Measurements from ENCODE around the gene PSMC3.
A peak's percentile ranks its signal among the peaks of the same experiment; 100 is the strongest.
"Not testable (repeated sequence)": the region's sequence is repeated elsewhere in the genome, so short reads cannot be mapped to it uniquely, and the experiment has no call there.

Gene PSMC3

DNA sequence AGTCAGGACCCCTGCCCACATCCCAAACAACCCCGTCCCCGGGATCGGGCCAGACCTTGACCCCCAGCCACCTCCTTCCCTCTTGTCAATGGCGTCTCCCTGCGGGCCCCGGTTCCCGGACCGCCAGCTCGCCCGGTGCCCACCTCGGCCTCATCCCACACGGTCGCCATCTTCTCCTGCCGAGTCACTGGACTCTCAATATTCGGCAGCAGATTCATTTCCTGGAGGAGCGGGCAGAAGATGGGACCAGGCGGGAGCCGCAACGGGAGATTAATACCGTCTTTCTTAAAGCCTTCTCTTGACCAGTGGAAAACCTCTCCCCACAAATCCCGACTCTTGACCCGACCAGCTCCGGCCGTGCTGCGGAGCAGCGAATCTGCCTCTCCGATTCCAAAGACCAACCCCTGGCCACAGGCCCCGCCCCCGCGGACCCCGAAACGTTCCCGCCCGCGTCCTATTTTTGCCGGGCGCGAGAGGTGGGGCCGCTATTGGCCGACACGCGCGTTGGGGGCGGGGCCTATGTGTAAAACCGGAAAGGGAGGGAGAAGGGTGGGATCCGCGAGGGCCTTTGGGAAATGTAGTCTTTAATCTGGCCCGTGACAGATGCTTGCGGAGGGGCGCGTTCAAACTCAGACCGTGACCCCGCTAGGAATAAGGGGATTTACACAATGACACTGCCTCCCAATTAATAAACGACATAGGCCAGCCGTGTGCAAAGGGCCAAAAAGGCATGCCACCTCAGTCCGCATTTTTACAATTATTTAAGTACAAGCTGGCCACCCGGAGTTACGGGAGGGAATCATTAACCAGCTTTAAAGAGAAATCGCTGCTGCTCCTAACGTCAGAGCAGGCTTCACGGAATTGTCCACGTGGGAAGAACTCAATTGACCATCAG lies at the start of gene PSMC3:
Gene PSMC3, minus strand, starts transcription at position 378 of the 895 bp plus-strand sequence. Its CDS starts 160 bp downstream, at position 218.
- FAIRE-seq = peak; percentile 97

DNA sequence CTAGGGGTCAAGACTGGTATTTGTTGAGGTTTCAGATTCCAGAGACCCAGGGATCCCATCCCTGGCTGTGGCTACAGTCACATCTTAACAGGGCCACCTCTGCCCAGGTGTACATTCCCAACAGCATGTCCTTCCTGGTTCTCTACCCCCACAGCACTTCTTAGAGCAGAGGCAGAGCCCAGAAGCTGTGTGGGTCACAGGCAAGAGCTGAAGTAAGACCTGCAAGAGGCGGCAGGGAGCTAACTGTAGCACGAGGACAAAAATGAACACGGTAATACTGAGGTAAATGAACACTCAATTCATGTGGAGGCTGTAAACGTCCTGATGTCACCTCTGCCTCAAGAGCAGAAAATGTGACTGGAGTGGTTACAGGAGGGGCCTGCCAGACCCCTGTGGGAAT lies 44.4 kb upstream of the PSMC3 start:
- no peak for FAIRE-seq

- no peak for FAIRE-seq
These were observed 43.3 kb upstream of the PSMC3 start for GRCh38 chr11:47469361-47470179.

DNA sequence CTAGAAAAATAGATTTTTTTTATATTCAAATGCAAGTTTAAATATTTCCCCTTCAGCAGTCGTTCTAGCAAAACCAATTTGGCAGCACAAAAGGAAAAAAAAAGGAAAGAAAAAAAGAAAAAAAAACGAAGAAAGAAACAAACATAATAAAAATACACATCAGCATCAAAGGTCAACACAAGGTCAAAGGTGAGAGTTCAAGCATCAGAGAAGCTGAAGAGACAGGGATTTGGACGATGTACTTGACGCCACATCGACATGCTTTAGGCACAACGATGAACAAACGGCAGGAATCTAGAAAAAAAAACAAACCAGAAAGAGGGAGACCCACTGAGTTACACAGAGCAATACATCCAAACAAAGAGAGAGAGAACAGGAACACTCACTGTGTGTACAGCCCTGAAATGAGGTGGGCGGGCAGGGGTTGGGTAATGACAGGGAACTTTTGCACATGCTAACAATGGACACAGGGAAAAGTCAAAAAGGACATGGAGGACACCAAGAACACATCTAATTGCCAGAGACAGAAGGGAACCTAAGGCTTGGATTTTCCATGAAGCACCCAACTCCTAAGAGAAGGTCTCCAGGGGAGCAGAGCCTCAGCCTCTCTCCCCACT lies 42.5 kb upstream of the PSMC3 start:
- FAIRE-seq = no peak

DNA sequence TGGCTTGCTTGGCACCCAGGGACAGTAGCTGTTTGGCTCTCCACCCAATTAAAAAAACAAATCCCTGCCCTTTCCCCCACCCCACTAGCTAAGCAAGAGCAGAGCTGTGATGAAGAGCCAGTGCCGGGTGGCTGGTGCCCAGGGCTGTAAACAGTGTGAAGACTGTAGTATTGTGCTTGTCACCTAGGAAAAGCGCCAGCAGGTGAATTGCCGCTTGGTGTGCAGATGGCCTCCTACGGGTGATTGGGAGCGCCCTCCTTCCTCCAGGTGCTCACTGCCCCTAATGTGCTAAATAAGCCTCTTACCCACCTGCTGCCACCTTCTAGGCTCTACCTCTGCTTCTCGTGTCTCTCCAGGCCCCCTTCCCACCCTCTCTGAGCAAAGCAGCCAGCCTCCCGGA lies 41.1 kb upstream of the PSMC3 start:
- no peak for FAIRE-seq

DNA sequence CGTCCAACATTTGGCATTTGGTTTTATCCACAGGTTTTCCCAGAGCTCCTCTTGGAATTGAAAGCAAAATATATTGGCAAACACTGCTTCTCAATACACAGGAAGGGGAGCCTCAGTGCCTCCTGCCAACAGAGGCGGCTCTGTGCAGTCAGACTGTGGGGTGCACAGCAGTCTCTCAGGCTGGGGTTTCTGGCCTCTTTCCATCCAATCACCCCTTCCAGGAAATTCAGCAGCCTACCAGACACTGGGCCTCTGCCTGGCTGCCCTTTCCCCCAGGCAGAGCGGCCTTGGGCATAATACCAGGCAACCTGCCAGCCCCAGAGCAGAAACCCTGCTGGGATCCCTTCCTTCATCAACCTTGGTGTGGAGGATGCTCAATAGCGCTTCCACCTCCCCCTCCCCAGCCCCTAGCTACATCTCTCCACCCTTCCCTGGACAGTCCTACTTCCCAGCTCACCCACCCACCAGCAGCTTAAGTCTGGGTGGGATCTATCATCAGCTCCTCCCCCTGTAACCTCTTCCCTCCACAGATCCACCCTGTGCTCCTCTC lies 40.5 kb upstream of the PSMC3 start:
- no peak for FAIRE-seq

DNA sequence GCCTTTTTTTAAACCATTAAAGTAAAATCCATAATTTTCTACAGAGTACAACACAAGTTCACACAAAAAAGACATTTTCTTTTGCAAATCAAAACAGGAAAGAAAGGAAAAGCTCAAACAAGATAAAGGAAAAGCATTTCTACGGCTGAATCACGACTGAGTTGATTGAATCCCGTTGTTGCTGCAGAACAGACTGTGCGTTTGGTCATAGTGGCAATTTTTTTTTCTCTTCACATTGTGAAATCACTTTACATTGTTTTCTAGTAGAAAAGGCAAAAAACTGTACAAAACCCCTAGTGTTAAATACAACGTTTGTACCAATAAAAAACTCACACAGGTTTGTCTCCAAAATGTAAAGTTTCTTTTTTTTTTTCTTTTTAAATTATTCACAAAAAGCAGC lies 40.0 kb upstream of the PSMC3 start:
- FAIRE-seq = no peak

DNA sequence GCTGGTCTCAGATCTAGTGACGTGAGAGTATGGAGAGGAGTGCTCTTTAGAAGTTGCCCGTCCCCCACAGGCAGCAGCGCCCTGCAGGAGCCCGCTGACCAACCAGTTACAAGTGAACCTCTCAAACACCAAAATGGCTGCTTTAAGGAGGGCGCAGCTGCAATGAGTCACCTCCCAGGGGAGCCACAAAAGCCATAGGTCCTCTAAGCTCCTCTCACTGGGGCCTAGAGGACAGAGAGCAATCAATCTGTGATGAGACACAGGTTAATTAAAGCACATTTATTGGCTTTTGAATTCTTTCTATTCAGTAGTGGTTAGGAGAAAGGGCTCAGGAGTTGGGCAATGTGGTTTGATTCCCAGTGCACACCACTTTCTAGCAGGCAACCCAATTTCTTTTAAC lies 38.2 kb upstream of the PSMC3 start:
- FAIRE-seq = no peak

DNA sequence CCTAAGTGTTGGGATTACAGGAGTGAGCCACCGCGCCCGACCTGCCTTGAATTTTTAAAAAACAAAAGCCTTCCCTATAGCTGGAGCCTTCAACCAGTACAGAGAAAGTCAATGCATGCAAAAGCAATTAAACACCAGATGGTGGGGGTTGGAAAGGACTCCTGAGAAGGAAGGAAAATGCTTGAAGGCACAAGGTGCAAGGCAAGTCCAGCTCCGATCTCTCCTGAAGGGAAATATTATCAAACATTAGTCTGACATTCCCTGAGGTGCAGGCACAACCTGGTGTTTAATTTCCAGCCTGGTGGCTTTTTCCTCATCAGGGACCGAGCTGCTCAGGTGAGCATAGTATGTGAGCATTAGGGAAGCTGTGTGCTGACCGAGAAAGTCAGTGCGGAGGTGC lies 35.6 kb upstream of the PSMC3 start:
- no peak for FAIRE-seq

DNA sequence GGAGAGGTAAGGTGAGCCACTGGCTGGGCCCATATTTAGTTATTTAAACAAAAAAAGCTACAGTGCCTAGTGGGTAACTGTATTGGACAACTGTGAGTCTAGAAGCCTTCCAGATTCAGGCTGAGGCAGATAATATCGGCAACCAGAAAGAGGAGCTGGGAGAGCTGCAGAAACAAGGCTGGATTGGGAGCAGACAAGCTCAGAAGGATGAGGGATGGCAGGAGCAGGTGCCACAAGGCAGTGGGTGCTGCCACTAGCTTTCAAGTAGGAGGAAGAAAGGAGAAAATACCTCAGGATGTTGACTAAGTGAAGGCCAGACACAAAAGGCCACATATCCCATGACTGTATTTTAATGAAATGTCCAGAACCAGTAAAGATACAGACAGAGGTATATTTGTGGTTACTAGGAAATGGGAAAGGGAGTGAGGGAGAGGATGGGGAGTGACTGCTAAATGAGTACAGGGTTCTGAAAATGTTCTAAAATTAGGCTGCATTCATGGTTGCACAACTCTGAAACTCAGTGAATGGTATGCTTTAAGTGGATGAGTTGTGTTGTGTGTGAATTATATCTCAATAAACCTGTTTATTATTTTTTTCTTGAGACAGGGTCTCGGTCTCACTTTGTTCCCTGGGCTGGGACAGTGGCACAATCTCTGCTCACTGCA lies 34.5 kb upstream of the PSMC3 start:
- no peak for FAIRE-seq

- not testable (repeated sequence) for FAIRE-seq
These were observed 28.0 kb upstream of the PSMC3 start for GRCh38 chr11:47454258-47454671.

GRCh38 chr11:47453365-47453764 lies 27.1 kb upstream of the PSMC3 start:
- no peak for FAIRE-seq

DNA sequence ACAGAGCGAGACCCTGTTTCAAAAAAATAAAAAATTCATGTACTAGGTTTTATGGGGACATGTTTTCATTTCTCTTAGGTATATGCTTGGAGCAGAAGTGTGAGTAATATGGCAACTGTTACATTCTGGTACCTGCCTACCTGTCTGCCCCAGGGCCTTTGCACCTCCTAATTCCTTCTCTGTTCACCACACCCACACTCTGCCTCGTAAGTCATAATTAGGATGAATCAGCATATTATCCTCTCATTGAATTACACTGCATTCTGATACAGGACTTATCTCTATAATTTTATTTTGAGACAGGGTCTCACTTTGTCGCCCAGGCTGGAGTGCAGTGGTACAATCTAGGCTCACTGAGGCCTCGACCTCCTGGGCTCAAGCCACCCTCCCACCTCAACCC lies 25.8 kb upstream of the PSMC3 start:
- no peak for FAIRE-seq

GRCh38 chr11:47451436-47451835 lies 25.2 kb upstream of the PSMC3 start:
- no peak for FAIRE-seq

- FAIRE-seq = no peak
These were observed 23.3 kb upstream of the PSMC3 start for GRCh38 chr11:47449541-47449940.

GRCh38 chr11:47448566-47449427 lies 22.6 kb upstream of the PSMC3 start, which contains the start of gene RAPSN:
TSS of gene RAPSN (minus strand) at chr11:47449136. CDS start at chr11:47448964, 172 bp downstream.
- FAIRE-seq = no peak

DNA sequence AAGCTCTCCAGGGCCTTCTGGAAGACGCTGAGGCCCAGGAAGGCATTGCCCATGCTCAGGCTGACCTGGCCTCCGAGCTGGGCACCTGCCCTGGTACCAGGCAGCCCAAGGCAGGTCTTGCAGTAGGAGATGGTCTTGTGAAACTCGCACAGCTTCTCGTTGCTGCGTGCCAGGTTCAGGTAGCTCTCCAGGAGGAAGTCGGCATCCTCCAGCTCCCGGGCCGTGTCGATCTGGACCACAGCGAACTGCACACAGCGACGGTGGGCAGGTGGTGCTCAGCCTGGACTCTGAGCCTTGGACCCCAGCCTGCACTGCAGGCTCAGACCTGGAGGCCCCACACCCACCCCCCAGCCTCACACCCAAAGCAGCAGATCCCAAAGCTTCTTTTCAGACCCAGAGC lies 21.7 kb upstream of the PSMC3 start:
- FAIRE-seq = no peak

DNA sequence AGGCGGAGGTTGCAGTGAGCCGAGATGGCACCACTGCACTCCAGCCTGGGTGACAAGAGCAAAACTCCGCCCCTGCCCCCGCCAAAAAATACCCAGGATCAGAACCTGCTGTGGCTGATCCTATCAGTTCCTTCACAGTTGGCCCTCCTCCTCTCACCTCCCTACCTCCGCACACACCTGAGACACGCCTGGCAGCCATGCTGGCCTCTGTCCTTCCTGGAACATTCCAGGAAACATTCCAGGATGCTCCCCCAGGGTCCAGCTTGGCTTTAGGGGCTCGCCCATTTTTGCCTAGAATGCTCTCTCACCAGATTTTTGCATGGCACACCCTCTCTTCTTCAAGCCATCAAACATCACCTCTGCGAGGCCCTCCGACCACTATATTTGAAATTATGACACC lies 20.6 kb upstream of the PSMC3 start:
- no peak for FAIRE-seq

DNA sequence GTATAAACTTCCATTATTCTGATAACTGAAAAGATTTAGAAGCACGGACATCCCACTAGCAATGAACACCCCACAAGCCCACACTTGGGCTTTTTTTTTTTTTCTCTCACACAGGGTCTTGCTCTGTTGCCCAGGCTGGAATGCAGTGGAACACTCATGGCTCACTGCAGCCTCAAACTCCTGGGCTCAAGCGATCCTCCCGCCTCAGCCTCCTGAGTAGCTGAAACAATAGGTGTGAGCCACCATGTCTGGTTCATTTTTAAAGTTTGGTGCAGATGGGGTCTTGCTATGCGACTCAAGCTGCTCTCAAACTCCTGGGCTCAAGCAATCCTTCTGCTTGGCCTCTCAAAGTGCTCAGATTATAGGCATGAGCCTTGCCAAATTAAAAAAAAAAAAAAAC lies 19.6 kb upstream of the PSMC3 start:
- no peak for FAIRE-seq

GRCh38 chr11:47443817-47444216 lies 17.6 kb upstream of the PSMC3 start:
- FAIRE-seq = no peak

DNA sequence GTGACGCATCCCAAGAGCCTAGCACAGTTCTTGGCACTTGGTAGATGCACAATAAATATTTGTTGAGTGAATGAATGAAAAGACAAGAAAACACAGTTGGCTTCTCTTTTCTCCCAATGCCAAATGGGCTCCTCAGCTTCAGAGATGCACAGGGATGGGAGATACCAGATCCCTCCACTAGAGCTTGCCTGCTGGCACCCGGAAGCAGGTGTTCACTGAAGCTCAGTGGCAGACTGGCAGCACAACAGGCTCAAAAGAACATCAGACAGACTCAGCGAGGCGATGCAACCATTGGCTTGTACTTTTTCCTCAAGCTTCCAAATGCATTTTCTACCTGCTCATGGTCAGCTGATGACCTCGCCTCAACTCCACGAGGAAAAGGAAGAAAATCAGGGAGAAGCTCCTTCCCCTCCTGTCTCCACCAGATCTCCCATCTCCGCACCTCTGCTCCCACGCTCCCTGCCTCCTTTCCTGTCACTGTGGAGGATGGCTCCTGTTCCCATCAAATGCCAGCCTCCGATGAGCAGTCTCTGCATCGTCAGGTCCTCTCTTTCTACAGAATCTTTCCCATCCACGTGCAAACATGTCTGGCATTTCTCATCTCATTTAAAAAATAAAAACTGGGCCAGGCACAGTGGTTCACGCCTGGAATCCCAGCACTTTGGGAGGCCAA lies 16.9 kb upstream of the PSMC3 start:
- no peak for FAIRE-seq

Data from endometrium (tissue), 2 donors.